ENCODE results near the gene NAT8.
"Not testable (repeated sequence)": the region's sequence is repeated elsewhere in the genome, so short reads cannot be mapped to it uniquely, and the experiment has no call there.

The NAT8 gene, protein sequence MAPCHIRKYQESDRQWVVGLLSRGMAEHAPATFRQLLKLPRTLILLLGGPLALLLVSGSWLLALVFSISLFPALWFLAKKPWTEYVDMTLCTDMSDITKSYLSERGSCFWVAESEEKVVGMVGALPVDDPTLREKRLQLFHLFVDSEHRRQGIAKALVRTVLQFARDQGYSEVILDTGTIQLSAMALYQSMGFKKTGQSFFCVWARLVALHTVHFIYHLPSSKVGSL

DNA sequence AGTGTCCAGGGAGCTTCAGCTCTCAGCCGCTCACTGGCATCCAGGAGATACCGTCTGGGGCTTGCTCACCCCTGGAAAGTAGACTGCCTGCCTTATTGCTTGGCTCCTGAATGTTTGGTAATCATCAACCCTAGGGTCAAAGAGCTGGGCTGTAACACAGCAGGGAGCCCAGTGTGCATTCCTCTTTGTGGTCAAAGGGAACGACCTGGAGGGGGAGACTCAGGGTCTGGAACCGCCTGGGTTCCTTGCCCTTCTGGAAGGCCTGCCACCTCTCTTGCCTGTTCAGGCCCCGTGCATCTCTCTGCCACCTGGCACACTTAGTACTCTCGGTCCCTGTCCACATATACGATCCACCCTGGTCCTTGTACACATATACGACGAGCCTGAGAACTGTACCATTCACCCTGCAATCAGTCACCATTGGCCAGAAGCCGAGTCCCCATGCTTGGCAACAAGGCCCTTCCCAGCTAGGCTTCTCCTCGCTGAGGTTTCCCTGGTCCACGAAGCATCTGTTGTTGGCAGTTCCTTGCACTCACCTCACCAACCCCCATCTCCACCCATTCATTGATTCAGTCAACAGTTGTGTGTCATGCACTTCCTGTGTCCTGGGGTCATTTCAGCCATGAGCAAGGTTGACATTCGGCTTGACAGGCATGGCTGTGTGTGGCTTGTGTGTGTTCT, at the start of gene NAT8:
TSS of gene NAT8 (minus strand) at position 85 of the 681 bp plus-strand sequence. CDS start 794 bp downstream, outside the sequence.
- no peak for ATAC-seq (ENCODE audit: low read depth)
- Histone ChIP-seq H3K4me1 (ENCODE audit: insufficient read depth, poor library complexity, severe bottlenecking) (no peaks in the 10 kb centered on the region), H3K27me3 (ENCODE audit: insufficient read depth, poor library complexity, severe bottlenecking) (no peaks in the 10 kb centered on the region), H3K9me3 (ENCODE audit: severe bottlenecking) (no peaks in the 10 kb centered on the region), H3K4me3 (ENCODE audit: severe bottlenecking) (no peak within 1 kb of the TSS), H3K36me3 (ENCODE audit: low read depth) (no peaks in the 10 kb centered on the region), H3K27ac (ENCODE audit: poor library complexity, severe bottlenecking) (no peak within 1 kb of the TSS)
- DNase-seq (ENCODE audit: low spot score): no peak
- TF ChIP-seq CTCF (IDR thresholded peaks at IDR 0.05; ENCODE audit: poor library complexity, severe bottlenecking): no peak

DNA sequence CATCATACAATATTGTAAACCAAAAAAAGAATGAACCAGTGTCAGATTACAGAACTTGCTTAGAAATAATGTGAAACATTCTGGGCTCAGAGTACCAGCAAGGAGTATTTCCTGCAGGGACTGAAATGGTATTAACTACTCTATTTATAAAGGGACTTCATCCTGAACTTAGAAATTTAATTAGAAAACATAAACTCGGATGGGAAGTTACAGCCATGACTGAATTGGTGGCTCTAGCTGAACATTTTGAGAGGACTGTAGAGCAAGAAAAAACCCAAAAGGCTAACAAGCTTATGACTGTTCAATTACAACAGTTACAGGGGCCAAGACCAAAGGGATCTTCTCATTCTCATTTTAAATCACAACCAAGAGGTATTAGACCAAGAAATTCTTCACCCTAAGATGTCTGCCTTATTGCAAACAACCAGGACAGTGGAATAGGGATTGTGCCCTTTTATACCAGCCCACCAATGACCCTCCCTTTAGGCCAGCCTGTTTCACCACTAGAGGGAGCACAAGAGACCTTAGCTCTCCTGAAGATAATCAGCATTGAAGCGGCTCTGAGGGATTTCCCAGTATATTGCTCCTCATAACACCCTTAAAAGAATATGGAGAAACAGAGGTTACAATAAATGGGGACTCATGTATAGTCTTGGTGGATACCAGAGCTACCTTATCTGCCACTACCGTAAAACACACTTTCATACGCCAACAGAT, 48.3 kb upstream of the NAT8 start:
- not testable (repeated sequence) for H3K27me3 ChIP-seq (ENCODE audit: insufficient read depth, poor library complexity, severe bottlenecking); H3K36me3 ChIP-seq (ENCODE audit: low read depth); H3K27ac ChIP-seq (ENCODE audit: poor library complexity, severe bottlenecking); DNase-seq (ENCODE audit: low spot score); H3K9me3 ChIP-seq (ENCODE audit: severe bottlenecking); H3K4me3 ChIP-seq (ENCODE audit: severe bottlenecking); H3K4me1 ChIP-seq (ENCODE audit: insufficient read depth, poor library complexity, severe bottlenecking)
- TF ChIP-seq CTCF (IDR thresholded peaks at IDR 0.05; ENCODE audit: poor library complexity, severe bottlenecking): peak; percentile 75
- peak; percentile 89 for ATAC-seq (ENCODE audit: low read depth)

GRCh38 chr2:73688494-73688893, 46.3 kb upstream of the NAT8 start:
- not testable (repeated sequence) for H3K4me3 ChIP-seq (ENCODE audit: severe bottlenecking); H3K36me3 ChIP-seq (ENCODE audit: low read depth); H3K27me3 ChIP-seq (ENCODE audit: insufficient read depth, poor library complexity, severe bottlenecking); H3K27ac ChIP-seq (ENCODE audit: poor library complexity, severe bottlenecking); H3K4me1 ChIP-seq (ENCODE audit: insufficient read depth, poor library complexity, severe bottlenecking); DNase-seq (ENCODE audit: low spot score); H3K9me3 ChIP-seq (ENCODE audit: severe bottlenecking); ATAC-seq (ENCODE audit: low read depth)

DNA sequence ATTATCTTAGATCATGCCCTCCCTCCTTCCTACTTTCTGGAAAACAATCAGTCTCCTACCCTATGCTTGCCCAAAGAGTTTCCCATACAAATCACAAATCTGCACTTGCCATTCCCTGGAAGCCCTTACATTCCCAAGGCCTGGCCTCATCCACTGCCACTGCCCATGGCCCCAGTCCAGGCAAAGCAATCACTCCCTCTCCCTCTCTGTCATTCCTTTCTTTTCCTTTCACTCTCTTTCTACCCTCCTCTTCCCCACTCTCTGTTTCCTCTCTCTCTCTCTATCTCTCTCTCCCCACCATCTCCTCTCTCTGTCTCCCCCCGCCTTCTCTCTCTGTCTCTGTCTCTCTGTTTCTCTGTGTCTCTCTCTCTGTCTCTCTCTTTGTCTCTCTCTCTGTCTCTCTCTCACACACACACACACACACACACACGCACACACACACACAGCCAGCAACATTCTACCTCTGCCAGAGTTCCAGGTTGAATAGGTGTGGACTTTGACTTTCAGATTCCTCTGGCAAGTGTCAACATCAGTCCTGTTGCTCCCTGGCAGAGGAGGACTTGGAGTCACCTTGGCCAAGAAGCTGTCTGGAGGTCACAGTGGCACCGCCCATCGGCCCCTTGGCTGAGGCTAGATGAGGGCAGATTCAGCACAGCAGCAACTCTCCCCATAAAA, 43.7 kb upstream of the NAT8 start:
- no peak overlapping the region for H3K27ac ChIP-seq (ENCODE audit: poor library complexity, severe bottlenecking)
- H3K9me3 ChIP-seq (ENCODE audit: severe bottlenecking): no peaks in the 10 kb centered on the region
- no peak overlapping the region for H3K4me3 ChIP-seq (ENCODE audit: severe bottlenecking)
- H3K36me3 ChIP-seq (ENCODE audit: low read depth): no peaks in the 10 kb centered on the region
- no peaks in the 10 kb centered on the region for H3K27me3 ChIP-seq (ENCODE audit: insufficient read depth, poor library complexity, severe bottlenecking)
- ATAC-seq (ENCODE audit: low read depth) (no peak), DNase-seq (ENCODE audit: low spot score) (no peak)
- no peak for TF ChIP-seq CTCF (IDR thresholded peaks at IDR 0.05; ENCODE audit: poor library complexity, severe bottlenecking)
- no peaks in the 10 kb centered on the region for H3K4me1 ChIP-seq (ENCODE audit: insufficient read depth, poor library complexity, severe bottlenecking)

DNA sequence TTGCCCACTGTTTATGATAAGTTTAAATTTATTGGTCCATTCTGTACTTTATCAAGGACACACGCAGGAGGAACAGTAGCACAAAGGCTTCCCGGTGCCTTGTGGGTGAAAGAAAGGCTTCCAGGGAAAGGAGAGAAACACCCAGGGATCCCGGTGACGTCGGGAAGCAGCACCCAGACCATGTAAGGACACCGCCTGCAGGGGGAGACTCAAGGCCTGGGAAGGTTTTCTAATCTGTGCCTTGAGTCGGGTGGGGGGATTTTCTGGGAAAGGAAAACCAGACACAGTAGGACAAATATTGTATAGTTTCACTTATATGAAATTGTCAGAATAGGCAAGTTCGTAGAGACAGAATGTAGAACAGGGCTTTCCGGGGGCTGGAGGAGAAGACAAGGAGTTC, 42.7 kb upstream of the NAT8 start:
- H3K27ac ChIP-seq (ENCODE audit: poor library complexity, severe bottlenecking); H3K4me1 ChIP-seq (ENCODE audit: insufficient read depth, poor library complexity, severe bottlenecking); H3K4me3 ChIP-seq (ENCODE audit: severe bottlenecking); H3K36me3 ChIP-seq (ENCODE audit: low read depth); DNase-seq (ENCODE audit: low spot score); H3K27me3 ChIP-seq (ENCODE audit: insufficient read depth, poor library complexity, severe bottlenecking); H3K9me3 ChIP-seq (ENCODE audit: severe bottlenecking): not testable (repeated sequence)
- ATAC-seq (ENCODE audit: low read depth): 0 out of 3 replicates have a peak, but pooled peaks have one; percentile 17

DNA sequence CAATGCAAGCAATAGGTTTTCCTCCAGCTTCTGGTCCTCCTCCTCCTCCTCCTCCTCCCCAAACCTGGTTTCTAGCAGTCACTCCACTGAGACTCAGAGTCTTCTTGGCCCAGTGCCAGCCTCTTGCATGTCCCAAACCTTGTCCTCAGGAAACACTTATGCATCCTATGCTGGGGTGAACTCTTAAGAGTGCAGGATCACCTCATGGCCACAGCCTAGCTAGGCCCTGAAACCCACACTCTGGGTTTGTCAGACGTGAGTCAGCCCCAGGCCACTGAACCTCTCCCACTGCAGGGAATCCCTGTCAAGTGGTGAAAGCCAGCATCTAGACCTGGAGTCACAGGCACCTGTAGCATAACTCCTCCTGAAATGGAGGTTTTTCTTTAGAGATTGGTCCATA, 42.1 kb upstream of the NAT8 start:
- not testable (repeated sequence) for H3K9me3 ChIP-seq (ENCODE audit: severe bottlenecking); ATAC-seq (ENCODE audit: low read depth); H3K27me3 ChIP-seq (ENCODE audit: insufficient read depth, poor library complexity, severe bottlenecking); H3K27ac ChIP-seq (ENCODE audit: poor library complexity, severe bottlenecking); H3K4me3 ChIP-seq (ENCODE audit: severe bottlenecking); H3K36me3 ChIP-seq (ENCODE audit: low read depth); H3K4me1 ChIP-seq (ENCODE audit: insufficient read depth, poor library complexity, severe bottlenecking); DNase-seq (ENCODE audit: low spot score)
